ENCODE results near the gene FAM240A. TPM values are rescaled to one million over a fixed set of nuclear protein-coding genes. Genes with fewer than 3 reads are reported as not detected.
A peak's percentile ranks its signal among the peaks of the same experiment; 100 is the strongest.

The FAM240A gene
- total and polyA plus RNA-seq, 7 donors, result 0.01 to 0.96 (median 0.09) TPM; not detected in 3

DNA sequence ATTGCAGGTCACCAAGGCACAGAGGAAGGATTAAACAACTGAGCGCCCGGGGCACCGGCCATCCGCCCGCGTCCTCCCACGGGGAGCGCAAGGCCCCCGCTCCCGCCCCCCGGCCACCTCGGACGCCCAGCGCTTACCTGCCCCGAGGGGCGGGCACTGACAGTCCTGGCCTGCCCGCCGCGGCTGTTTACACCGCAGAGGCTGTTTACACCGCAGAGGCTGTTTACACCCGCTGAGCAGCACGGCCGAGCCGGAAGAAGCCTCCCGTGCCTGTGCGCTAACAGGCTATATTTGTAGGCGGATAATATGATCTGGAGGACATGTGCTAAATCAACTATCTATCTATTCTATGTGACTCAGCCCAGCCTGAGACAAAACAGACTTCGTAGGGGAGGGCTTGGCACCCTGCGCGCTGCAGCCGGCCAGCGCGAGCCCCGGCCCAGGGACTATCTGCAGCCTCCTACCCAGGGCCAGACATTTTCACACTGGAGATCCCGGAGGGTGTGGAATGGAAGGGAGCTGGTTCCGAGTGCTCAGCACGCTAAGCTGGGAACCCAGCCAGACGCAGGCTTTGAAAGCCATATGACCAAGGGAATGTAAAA lies 46.2 kb upstream of the FAM240A start, which contains the start of gene LRRC2:
Gene LRRC2, minus strand, starts transcription at position 263 of the 602 bp plus-strand sequence. CDS start 14,711 bp downstream, outside the sequence.
- peaks cover 7% of the 10 kb centered on the region for H3K9me3 ChIP-seq
- H3K4me1 ChIP-seq, result peaks cover 24% of the 10 kb centered on the region
- peak within 1 kb of the TSS; percentile 70 for H3K4me3 ChIP-seq
- WGBS, 3 donors, result 1% methylated on average over 39 of the region's 39 CpGs
- peak; percentile 61 to 94 for DNase-seq
- ATAC-seq, result peak; percentile 80 to 92 (median 89)
- no peaks in the 10 kb centered on the region for H3K27me3 ChIP-seq (ENCODE audit: insufficient read depth in 3 of 3, low read length in 2 of 3)
- no peak for TF ChIP-seq CTCF (IDR thresholded peaks at IDR 0.05)
- no peaks in the 10 kb centered on the region for H3K36me3 ChIP-seq (ENCODE audit: insufficient read depth in 1 of 2, low read depth in 1 of 2)
- peak within 1 kb of the TSS; percentile 94 for H3K27ac ChIP-seq
- intact Hi-C loops (cut with DNase I), result loop anchor here (2.0 to 5.0 kb wide), 2 partner anchors 66 to 77 kb away; no protein-coding TSS in a partner anchor

DNA sequence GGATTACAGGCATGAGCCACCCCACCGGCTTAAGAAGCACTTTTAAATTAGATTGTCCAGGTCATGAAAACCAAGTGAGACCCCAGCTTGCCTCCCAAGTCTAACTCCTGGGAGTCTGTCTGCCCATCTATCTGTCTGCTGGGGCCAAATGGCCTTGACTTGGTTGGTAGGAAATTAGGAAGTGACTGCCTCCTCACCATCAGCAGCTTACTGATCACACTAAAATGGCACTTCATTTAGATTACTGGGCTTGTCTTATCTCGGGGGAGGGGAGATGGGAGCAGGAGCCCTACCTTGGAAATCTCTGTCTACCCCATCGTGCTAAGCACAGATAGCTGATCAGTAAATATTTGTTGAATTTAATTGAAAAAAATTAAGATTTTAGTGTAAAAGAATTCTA lies 40.6 kb upstream of the FAM240A start:
- intact Hi-C loops (cut with DNase I), result no loop called here
- peaks cover 2% of the 10 kb centered on the region for H3K4me1 ChIP-seq
- H3K9me3 ChIP-seq, result peaks cover 7% of the 10 kb centered on the region
- no peaks in the 10 kb centered on the region for H3K36me3 ChIP-seq (ENCODE audit: insufficient read depth in 1 of 2, low read depth in 1 of 2)
- H3K27ac ChIP-seq, result no peak overlapping the region
- TF ChIP-seq CTCF (IDR thresholded peaks at IDR 0.05), result no peak
- 88 to 93% (median 90%) methylated on average over 3 of the region's 3 CpGs for WGBS, 3 donors
- H3K27me3 ChIP-seq (ENCODE audit: insufficient read depth in 3 of 3, low read length in 2 of 3), result no peaks in the 10 kb centered on the region
- ATAC-seq (no peak), DNase-seq (no peak)
- H3K4me3 ChIP-seq, result no peak overlapping the region

DNA sequence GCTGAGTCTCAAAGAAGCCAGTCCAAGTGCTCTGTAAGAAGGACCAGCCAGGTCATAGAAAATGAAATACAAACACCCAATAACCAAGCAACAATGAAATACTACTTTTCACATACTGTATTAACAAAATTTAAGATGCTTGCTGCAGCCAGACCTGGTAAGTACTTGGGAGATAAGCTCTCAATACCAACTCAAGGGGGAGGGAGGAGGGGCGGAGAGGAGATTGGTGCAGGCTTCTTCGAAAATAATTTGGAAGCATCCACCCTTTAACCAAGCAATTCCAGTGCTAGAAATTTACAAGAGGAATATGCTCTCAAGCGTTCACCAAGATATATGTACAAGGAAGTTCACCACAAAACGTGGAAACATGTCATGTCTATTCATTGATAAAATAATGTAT lies 38.6 kb upstream of the FAM240A start:
- peaks cover 7% of the 10 kb centered on the region for H3K9me3 ChIP-seq
- H3K36me3 ChIP-seq (ENCODE audit: insufficient read depth in 1 of 2, low read depth in 1 of 2), result no peaks in the 10 kb centered on the region
- H3K27me3 ChIP-seq (ENCODE audit: insufficient read depth in 3 of 3, low read length in 2 of 3), result no peaks in the 10 kb centered on the region
- peaks cover 6% of the 10 kb centered on the region for H3K4me1 ChIP-seq
- H3K4me3 ChIP-seq, result no peak overlapping the region
- no peak for TF ChIP-seq CTCF (IDR thresholded peaks at IDR 0.05)
- H3K27ac ChIP-seq, result no peak overlapping the region
- intact Hi-C loops (cut with DNase I), result no loop called here
- ATAC-seq (no peak), DNase-seq (no peak)
- WGBS, 3 donors, result 60 to 73% (median 68%) methylated on average over 4 of the region's 4 CpGs

- TF ChIP-seq CTCF (IDR thresholded peaks at IDR 0.05), result no peak
- intact Hi-C loops (cut with DNase I), result no loop called here
- peaks cover 6% of the 10 kb centered on the region for H3K9me3 ChIP-seq
- H3K36me3 ChIP-seq (ENCODE audit: insufficient read depth in 1 of 2, low read depth in 1 of 2), result no peaks in the 10 kb centered on the region
- no peaks in the 10 kb centered on the region for H3K27me3 ChIP-seq (ENCODE audit: insufficient read depth in 3 of 3, low read length in 2 of 3)
- no peak overlapping the region for H3K27ac ChIP-seq
- DNase-seq, result no peak
- H3K4me1 ChIP-seq, result peaks cover 6% of the 10 kb centered on the region
- ATAC-seq, result no peak
- no peak overlapping the region for H3K4me3 ChIP-seq
- 56 to 72% (median 57%) methylated on average over 2 of the region's 2 CpGs for WGBS, 3 donors
These were observed 38.1 kb upstream of the FAM240A start for GRCh38 chr3:46574243-46574646.
